GM21360 (cell line): ENCODE measurements around the gene NES.

Source experiments
- ATAC-seq: cut with Tn5 transposase; IDR thresholded peaks from one replicate; pipeline ENCODE4 v1.9.1; 2021; ENCODE audit warnings: mild to moderate bottlenecking, moderate library complexity; ENCODE audit not compliant: unreplicated experiment

Gene NES

GRCh38 chr1:156682166-156682890 lies 5.1 kb upstream of the NES start:
- ATAC-seq: no peak

- no peak for ATAC-seq
Measured at GRCh38 chr1:156681196-156681960, 4.2 kb upstream of the NES start.

GRCh38 chr1:156680056-156680455 lies 2.8 kb upstream of the NES start:
- ATAC-seq: no peak

GRCh38 chr1:156677616-156678596 lies 699 bp upstream of the NES start:
- ATAC-seq: no peak

- ATAC-seq: no peak
Measured at GRCh38 chr1:156676114-156676819, 940 bp downstream of the NES start.

GRCh38 chr1:156675210-156676113 lies 1.7 kb downstream of the NES start:
- no peak for ATAC-seq

GRCh38 chr1:156673387-156674121 lies 3.7 kb downstream of the NES start:
- no peak for ATAC-seq

- ATAC-seq: no peak
Measured at GRCh38 chr1:156671804-156672203, 5.4 kb downstream of the NES start.

- ATAC-seq: no peak
Measured at GRCh38 chr1:156670791-156671190, 6.4 kb downstream of the NES start.

GRCh38 chr1:156670359-156670758 lies 6.8 kb downstream of the NES start:
- no peak for ATAC-seq

GRCh38 chr1:156669794-156670193 lies 7.4 kb downstream of the NES start:
- ATAC-seq: no peak

- ATAC-seq: no peak
Measured at GRCh38 chr1:156668801-156669637, 8.2 kb downstream of the NES start.

GRCh38 chr1:156667968-156668709 lies 9.1 kb downstream of the NES start:
- no peak for ATAC-seq

- ATAC-seq: no peak
Measured at GRCh38 chr1:156667610-156667967, 9.6 kb downstream of the NES start.

GRCh38 chr1:156666862-156667609 lies 10.2 kb downstream of the NES start:
- no peak for ATAC-seq

- ATAC-seq: no peak
Measured at GRCh38 chr1:156665539-156665938, 11.7 kb downstream of the NES start.
